Measurements from ENCODE around the gene PSAT1. TPM values are rescaled to one million over a fixed set of nuclear protein-coding genes. Genes with fewer than 3 reads are reported as not detected.
"Not testable (repeated sequence)": the region's sequence is repeated elsewhere in the genome, so short reads cannot be mapped to it uniquely, and the experiment has no call there.

Gene PSAT1
- total RNA-seq, 1 donor from 2014 or later: 142 TPM

DNA sequence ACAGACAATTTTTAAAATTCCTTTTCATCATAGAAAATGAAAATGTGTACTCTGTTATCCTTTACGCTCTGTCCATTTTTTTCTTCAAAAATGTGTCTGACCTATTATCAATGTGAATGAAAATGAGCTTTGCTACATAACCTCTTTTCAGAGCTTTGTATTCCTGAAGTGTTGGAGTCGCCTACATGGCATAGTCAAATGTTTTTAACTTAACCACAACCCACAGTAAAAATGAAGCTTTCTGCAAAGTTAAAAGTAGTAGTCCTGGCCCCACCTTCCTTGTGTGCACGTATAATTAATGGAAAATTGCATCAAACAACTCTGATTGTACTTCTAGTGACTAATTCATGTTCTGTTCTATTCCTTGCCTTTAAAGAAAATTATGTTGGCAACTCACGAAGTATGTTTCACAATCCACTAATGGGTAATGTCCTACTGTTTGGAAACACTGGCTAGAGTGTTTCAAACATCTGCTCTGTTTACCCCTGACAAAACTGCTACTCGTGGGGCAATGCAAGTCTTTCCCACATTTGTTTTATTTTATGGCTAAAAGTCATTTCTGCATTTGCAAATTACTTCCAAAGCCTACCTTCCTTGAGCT lies 18.6 kb upstream of the PSAT1 start:
- Histone ChIP-seq H3K36me3 (ENCODE audit: control insufficient read depth, insufficient read depth, low read length) (no peaks in the 10 kb centered on the region), H3K27me3 (ENCODE audit: control insufficient read depth, insufficient read depth, low read length) (no peaks in the 10 kb centered on the region), H3K4me3 (ENCODE audit: low read depth, low read length) (no peak overlapping the region)
- FAIRE-seq (no peak), DNase-seq (ENCODE audit: low read depth) (peak; percentile 82)
- TF ChIP-seq, protein P1, sequence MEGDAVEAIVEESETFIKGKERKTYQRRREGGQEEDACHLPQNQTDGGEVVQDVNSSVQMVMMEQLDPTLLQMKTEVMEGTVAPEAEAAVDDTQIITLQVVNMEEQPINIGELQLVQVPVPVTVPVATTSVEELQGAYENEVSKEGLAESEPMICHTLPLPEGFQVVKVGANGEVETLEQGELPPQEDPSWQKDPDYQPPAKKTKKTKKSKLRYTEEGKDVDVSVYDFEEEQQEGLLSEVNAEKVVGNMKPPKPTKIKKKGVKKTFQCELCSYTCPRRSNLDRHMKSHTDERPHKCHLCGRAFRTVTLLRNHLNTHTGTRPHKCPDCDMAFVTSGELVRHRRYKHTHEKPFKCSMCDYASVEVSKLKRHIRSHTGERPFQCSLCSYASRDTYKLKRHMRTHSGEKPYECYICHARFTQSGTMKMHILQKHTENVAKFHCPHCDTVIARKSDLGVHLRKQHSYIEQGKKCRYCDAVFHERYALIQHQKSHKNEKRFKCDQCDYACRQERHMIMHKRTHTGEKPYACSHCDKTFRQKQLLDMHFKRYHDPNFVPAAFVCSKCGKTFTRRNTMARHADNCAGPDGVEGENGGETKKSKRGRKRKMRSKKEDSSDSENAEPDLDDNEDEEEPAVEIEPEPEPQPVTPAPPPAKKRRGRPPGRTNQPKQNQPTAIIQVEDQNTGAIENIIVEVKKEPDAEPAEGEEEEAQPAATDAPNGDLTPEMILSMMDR (IDR thresholded peaks at IDR 0.05; ENCODE audit: insufficient read depth, low read length, severe bottlenecking): no peak

DNA sequence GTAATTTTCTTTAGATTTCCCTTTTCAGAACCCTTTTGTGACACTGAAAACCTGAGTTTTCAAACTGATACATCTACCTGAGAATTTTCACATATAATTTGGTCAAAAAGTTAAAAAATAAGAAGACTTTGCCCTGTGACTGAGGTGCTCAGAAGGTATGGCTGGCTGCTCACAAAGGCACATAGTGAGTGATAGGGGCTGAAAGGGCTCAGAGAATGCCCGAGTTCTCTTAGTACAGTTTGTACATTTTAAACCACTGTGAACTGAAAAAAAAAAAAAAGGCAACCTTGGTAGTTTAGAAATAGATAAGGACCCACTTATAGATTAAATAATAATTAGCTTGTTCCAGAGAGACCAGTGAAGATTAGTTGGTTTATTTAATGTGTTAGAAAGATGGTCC lies 18.1 kb upstream of the PSAT1 start:
- FAIRE-seq: no peak
- TF ChIP-seq, protein P1 (IDR thresholded peaks at IDR 0.05; ENCODE audit: insufficient read depth, low read length, severe bottlenecking): no peak

DNA sequence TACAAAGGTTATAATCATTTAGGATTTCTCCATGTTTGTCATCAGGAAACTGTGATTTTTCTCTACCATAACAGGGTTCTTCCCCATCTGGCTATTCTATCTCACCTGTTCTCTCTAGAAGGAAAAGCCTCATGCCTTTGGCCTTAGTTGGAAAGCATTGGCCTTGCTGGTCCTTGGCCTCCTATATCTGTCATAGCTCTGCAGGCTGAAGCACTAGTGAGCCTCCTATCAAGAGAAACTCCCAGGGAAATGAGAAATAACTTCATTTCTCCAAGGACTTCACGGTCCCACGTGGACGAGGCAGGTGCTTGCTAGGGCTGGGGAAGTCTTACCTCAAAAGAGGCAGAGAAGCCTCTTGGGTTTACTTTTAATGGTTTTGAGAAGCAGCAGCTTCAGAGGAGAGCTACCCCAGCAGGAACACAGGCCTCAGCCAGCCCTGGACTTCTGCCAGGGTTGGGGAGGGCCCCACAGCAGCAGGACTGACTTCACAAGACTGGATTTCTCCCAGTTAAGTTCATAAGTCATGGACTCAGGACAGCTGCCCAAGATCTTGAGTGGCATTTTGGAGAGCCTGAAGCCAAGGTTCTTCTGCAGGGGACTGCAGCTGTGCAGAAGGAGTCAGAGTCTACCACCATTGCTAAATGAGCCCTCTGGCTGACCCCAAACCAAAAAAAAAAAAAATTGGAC lies 15.8 kb upstream of the PSAT1 start:
- DNase-seq (ENCODE audit: low read depth) (no peak), FAIRE-seq (peak; percentile 23)
- TF ChIP-seq, protein P1 (IDR thresholded peaks at IDR 0.05; ENCODE audit: insufficient read depth, low read length, severe bottlenecking): no peak
- Histone ChIP-seq H3K27me3 (ENCODE audit: control insufficient read depth, insufficient read depth, low read length) (no peaks in the 10 kb centered on the region), H3K36me3 (ENCODE audit: control insufficient read depth, insufficient read depth, low read length) (no peaks in the 10 kb centered on the region), H3K4me3 (ENCODE audit: low read depth, low read length) (no peak overlapping the region)

More for the DNA sequence above, 18.1 kb upstream of the PSAT1 start:
- H3K4me3 ChIP-seq (ENCODE audit: low read depth, low read length): no peak overlapping the region
- DNase-seq (ENCODE audit: low read depth): no peak
- H3K36me3 ChIP-seq (ENCODE audit: control insufficient read depth, insufficient read depth, low read length): no peaks in the 10 kb centered on the region
- no peaks in the 10 kb centered on the region for H3K27me3 ChIP-seq (ENCODE audit: control insufficient read depth, insufficient read depth, low read length)

DNA sequence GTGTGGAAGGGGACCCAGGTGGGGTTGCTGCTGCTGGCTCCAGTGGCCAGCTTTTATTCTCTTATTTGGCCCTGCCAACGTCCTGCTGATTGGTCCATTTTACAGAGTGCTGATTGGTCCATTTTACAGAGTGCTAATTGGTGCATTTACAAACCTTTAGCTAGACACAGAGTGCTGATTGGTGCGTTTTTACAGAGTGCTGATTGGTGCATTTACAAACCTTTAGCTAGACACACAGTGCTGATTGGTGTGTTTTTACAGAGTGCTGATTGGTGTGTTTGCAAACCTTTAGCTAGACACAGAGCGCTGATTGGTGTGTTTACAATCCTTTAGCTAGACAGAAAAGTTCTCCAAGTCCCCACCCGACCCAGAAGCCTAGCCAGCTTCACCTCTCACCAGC lies 12.7 kb upstream of the PSAT1 start:
- not testable (repeated sequence) for H3K4me3 ChIP-seq (ENCODE audit: low read depth, low read length); H3K36me3 ChIP-seq (ENCODE audit: control insufficient read depth, insufficient read depth, low read length); FAIRE-seq; H3K27me3 ChIP-seq (ENCODE audit: control insufficient read depth, insufficient read depth, low read length); DNase-seq (ENCODE audit: low read depth)

DNA sequence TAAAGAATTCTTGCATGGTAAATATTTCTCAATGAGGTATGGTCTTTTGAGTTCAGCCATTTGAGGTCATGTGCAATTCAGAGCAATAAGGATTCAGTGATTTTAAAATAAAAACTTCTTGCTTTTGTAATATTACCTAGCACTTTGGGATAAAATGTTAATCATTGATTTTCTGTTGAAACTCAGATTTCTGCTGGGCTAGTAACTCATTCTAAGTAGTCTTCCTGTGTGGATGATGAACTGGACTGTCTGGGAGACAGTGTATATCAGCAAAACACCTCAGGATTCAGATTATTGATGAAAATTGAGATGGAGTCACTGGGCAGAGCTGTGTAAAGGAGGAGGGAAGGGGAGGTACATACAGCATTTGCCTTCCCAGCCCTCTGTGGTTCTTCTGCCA lies 10.8 kb upstream of the PSAT1 start:
- Histone ChIP-seq H3K4me3 (ENCODE audit: low read depth, low read length) (no peak overlapping the region), H3K36me3 (ENCODE audit: control insufficient read depth, insufficient read depth, low read length) (no peaks in the 10 kb centered on the region), H3K27me3 (ENCODE audit: control insufficient read depth, insufficient read depth, low read length) (no peaks in the 10 kb centered on the region)
- DNase-seq (ENCODE audit: low read depth): no peak
- FAIRE-seq: no peak
- TF ChIP-seq, protein P1 (IDR thresholded peaks at IDR 0.05; ENCODE audit: insufficient read depth, low read length, severe bottlenecking): no peak

DNA sequence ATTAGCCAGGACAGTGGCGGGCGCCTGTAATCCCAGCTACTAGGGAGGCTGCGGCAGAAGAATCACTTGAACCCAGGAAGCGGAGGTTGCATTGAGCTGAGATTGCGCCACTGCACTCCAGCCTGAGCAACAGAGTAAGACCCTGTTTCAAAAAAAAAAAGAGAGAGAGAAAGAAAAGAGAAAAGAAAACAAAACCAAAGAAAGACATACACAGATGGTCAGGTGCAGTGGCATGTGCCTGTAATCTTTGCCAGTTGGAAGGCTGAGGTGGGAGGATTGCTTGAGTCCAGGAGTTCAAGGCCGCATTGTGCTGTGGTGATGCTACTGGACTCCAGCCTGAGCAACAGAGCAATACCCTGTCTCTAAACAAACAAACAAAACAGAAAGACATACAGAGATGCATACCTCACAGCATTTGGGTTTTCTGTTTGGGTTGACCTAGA lies 10.0 kb upstream of the PSAT1 start:
- DNase-seq (ENCODE audit: low read depth): no peak
- no peak overlapping the region for H3K4me3 ChIP-seq (ENCODE audit: low read depth, low read length)
- TF ChIP-seq, protein P1 (IDR thresholded peaks at IDR 0.05; ENCODE audit: insufficient read depth, low read length, severe bottlenecking): no peak
- H3K27me3 ChIP-seq (ENCODE audit: control insufficient read depth, insufficient read depth, low read length): no peaks in the 10 kb centered on the region
- no peaks in the 10 kb centered on the region for H3K36me3 ChIP-seq (ENCODE audit: control insufficient read depth, insufficient read depth, low read length)
- no peak for FAIRE-seq
